Measurements from ENCODE around the gene RPS16. TPM values are rescaled to one million over a fixed set of nuclear protein-coding genes. Genes with fewer than 3 reads are reported as not detected.

RPS16 gene
- total and polyA plus RNA-seq, 2 of the 13 experiments (the other 11 are each of a cell fraction or from before 2014, with no cell fraction given), result 488 to 2,583 TPM

DNA sequence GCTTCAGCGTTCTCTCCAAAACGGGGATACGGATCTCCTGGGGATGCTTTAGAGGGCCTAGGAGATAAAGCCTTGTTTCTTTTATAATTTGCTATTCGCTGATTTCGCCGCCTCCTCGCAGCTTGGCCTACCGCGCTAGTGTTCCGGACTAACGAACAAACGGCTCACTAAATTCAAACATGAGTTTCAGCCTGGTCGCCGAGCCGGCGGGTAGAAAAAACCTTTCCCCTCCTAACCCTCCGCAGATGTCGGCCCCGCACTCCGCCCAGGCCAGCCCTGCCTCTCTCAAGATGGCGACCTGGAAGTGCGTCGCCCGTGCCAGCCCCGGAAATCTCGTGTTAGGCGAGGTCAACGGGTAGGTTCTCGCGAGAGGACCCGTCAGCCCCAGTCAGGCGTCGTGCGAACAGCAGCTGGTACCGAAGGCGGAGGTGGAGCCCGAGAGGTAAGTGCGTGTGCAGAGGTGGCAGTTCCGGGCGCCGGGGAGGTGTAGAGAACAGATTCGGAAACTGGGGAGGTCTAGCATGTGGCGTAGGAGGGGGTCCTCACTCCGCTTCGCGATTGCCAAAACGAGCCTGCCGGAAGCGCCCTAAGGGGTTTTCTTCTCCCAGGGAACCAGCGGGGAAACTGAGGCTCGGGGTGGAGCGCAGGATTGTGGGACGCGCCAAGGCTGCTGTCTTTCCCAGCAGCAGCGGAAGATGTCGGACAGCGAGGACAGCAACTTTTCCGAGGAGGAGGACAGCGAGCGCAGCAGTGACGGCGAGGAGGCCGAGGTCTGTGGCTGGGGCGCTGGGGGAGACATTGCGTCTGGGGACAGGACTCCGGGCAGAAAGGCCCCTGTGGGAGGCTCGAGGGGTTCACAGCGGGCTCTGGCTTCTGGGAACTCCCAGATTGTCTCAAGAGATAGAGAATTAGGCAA lies 9.7 kb upstream of the RPS16 start, which contains the start of gene SUPT5H (continued):
- TF ChIP-seq ZNF138 (CRISPR knock-in tag; IDR thresholded peaks at IDR 0.05; ENCODE audit: low read depth) (no peak), HOXA3 (CRISPR knock-in tag; IDR thresholded peaks at IDR 0.05) (peak; percentile 98), SOX5 (CRISPR knock-in tag; IDR thresholded peaks at IDR 0.05; ENCODE audit: borderline replicate concordance) (peak; percentile 70; the same call in 1 of the 2 replicates), ZNF335 (CRISPR knock-in tag; IDR thresholded peaks at IDR 0.05) (peak; percentile 90), ZNF446 (CRISPR knock-in tag; IDR thresholded peaks at IDR 0.05) (no peak), ZSCAN20 (CRISPR knock-in tag; IDR thresholded peaks at IDR 0.05; ENCODE audit: borderline replicate concordance) (no peak), SNAPC2 (CRISPR knock-in tag; IDR thresholded peaks at IDR 0.05) (no peak), NCOA1 (CRISPR knock-in tag; IDR thresholded peaks at IDR 0.05) (0 out of 2 replicates have a peak, but pooled peaks have one; percentile 14), CENPX (CRISPR knock-in tag; IDR thresholded peaks at IDR 0.05) (no peak), ZFY (CRISPR knock-in tag; IDR thresholded peaks at IDR 0.05) (peak; percentile 89), RFXAP (CRISPR knock-in tag; IDR thresholded peaks at IDR 0.05; ENCODE audit: borderline replicate concordance) (peak; percentile 52; the same call in 1 of the 2 replicates), HNRNPK (IDR thresholded peaks at IDR 0.05; ENCODE audit: low read depth, low read length, poor library complexity, severe bottlenecking) (peak; percentile 85), ZSCAN21 (CRISPR knock-in tag; IDR thresholded peaks at IDR 0.05; ENCODE audit: borderline replicate concordance) (peak; percentile 71; the same call in 1 of the 2 replicates), SOX6 (IDR thresholded peaks at IDR 0.05) (no peak), SOX6 (CRISPR knock-in tag; IDR thresholded peaks at IDR 0.05) (peak; percentile 71), TBP (CRISPR knock-in tag; IDR thresholded peaks at IDR 0.05) (no peak), POLR2A (IDR thresholded peaks at IDR 0.05; ENCODE audit: insufficient read depth in 1 of 2, low read depth in 2 of 2, low read length in 2 of 2) (peak; percentile 77 to 92), SMC3 (IDR thresholded peaks at IDR 0.05; ENCODE audit: low read length) (no peak), RBAK (CRISPR knock-in tag; IDR thresholded peaks at IDR 0.05) (no peak), ZNF501 (CRISPR knock-in tag; IDR thresholded peaks at IDR 0.05) (peak; percentile 98), ZFX (CRISPR knock-in tag; IDR thresholded peaks at IDR 0.05; ENCODE audit: low read depth) (peak; percentile 94), ZNF331 (CRISPR knock-in tag; IDR thresholded peaks at IDR 0.05) (peak; percentile 74), SP2 (CRISPR knock-in tag; IDR thresholded peaks at IDR 0.05) (peak; percentile 64), EHMT2 (IDR thresholded peaks at IDR 0.05; ENCODE audit: borderline replicate concordance, low read depth, low read length) (no peak), ZNF430 (CRISPR knock-in tag; IDR thresholded peaks at IDR 0.05) (no peak), NR3C1 (CRISPR knock-in tag; IDR thresholded peaks at IDR 0.05) (no peak)
- TF ChIP-seq, protein P1, sequence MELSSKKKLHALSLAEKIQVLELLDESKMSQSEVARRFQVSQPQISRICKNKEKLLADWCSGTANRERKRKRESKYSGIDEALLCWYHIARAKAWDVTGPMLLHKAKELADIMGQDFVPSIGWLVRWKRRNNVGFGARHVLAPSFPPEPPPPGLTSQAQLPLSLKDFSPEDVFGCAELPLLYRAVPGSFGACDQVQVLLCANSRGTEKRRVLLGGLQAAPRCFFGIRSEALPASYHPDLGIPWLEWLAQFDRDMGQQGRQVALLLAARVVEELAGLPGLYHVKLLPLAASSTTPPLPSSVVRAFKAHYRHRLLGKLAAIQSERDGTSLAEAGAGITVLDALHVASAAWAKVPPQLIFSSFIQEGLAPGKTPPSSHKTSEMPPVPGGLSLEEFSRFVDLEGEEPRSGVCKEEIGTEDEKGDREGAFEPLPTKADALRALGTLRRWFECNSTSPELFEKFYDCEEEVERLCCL (CRISPR knock-in tag; IDR thresholded peaks at IDR 0.05; ENCODE audit: borderline replicate concordance), result no peak
- TF ChIP-seq, protein P2, sequence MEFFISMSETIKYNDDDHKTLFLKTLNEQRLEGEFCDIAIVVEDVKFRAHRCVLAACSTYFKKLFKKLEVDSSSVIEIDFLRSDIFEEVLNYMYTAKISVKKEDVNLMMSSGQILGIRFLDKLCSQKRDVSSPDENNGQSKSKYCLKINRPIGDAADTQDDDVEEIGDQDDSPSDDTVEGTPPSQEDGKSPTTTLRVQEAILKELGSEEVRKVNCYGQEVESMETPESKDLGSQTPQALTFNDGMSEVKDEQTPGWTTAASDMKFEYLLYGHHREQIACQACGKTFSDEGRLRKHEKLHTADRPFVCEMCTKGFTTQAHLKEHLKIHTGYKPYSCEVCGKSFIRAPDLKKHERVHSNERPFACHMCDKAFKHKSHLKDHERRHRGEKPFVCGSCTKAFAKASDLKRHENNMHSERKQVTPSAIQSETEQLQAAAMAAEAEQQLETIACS (CRISPR knock-in tag; IDR thresholded peaks at IDR 0.05), result no peak
- TF ChIP-seq, protein P3, sequence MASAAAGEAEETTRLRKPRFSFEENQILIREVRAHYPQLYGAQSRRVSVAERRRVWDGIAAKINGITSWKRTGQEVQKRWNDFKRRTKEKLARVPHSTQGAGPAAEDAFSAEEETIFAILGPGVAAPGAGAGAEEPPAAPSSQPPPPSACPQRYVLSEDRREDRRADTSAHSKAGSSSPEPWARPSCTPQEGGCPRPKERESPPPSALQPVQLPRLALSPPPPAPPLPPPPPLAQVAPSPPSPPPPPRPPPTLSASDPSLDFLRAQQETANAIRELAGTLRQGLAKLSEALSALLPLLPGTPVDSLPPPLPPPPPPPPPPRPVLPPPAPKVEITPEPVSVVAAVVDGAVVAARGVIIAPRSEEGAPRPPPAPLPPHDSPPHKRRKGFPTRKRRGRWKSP (CRISPR knock-in tag; IDR thresholded peaks at IDR 0.05), result peak; percentile 68; the same call in 1 of the 2 replicates

Data from HepG2 (cell line).